CD4-positive, alpha-beta T cell treated with Interleukin-4 for 1 hour (primary cell): ENCODE results near the gene DEPDC1.
"Not testable (repeated sequence)": the region's sequence is repeated elsewhere in the genome, so short reads cannot be mapped to it uniquely, and the experiment has no call there.

Experiments used
- DNase-seq, 2 donors: peaks; one replicate each; pipeline ENCODE4 v3.0.0-alpha.2; 2020 to 2022

Gene DEPDC1

GRCh38 chr1:68496680-68497357, at the start of gene DEPDC1:
DEPDC1 (minus strand) TSS chr1:68497082; CDS start chr1:68496999, 83 bp downstream.
- DNase-seq: peak; percentile 82

- no peak for DNase-seq
These were observed 47.8 kb upstream of the DEPDC1 start for GRCh38 chr1:68544651-68545050.

GRCh38 chr1:68542586-68542985, 45.7 kb upstream of the DEPDC1 start:
- no peak for DNase-seq

- no peak for DNase-seq
These were observed 42.1 kb upstream of the DEPDC1 start for GRCh38 chr1:68538941-68539340.

- no peak for DNase-seq
These were observed 31.4 kb upstream of the DEPDC1 start for GRCh38 chr1:68528243-68528642.

- DNase-seq: no peak
These were observed 28.9 kb upstream of the DEPDC1 start for GRCh38 chr1:68525781-68526180.

GRCh38 chr1:68521286-68521685, 24.4 kb upstream of the DEPDC1 start:
- no peak for DNase-seq

GRCh38 chr1:68516066-68516465, 19.2 kb upstream of the DEPDC1 start:
- no peak for DNase-seq

GRCh38 chr1:68511254-68511653, 14.4 kb upstream of the DEPDC1 start:
- no peak for DNase-seq

- DNase-seq: no peak
These were observed 9.5 kb upstream of the DEPDC1 start for GRCh38 chr1:68506386-68506785.

- DNase-seq: no peak
These were observed 6.2 kb upstream of the DEPDC1 start for GRCh38 chr1:68503085-68503484.

- no peak for DNase-seq
These were observed 446 bp upstream of the DEPDC1 start for GRCh38 chr1:68497358-68497698.

GRCh38 chr1:68495968-68496679, 758 bp downstream of the DEPDC1 start:
- DNase-seq: peak in 1 of 2 donors; percentile 7

GRCh38 chr1:68495532-68495931, 1.4 kb downstream of the DEPDC1 start:
- DNase-seq: peak in 1 of 2 donors; percentile 4

- DNase-seq: no peak
These were observed 3.7 kb downstream of the DEPDC1 start for GRCh38 chr1:68493193-68493592.

GRCh38 chr1:68492255-68492654, 4.6 kb downstream of the DEPDC1 start:
- not testable (repeated sequence) for DNase-seq

- DNase-seq: no peak
These were observed 6.7 kb downstream of the DEPDC1 start for GRCh38 chr1:68490046-68490651.

- DNase-seq: no peak
These were observed 11.4 kb downstream of the DEPDC1 start for GRCh38 chr1:68485431-68486022.

- DNase-seq: no peak
These were observed 12.3 kb downstream of the DEPDC1 start for GRCh38 chr1:68484618-68485017.

GRCh38 chr1:68481041-68481440, 15.8 kb downstream of the DEPDC1 start:
- no peak for DNase-seq

- no peak for DNase-seq
These were observed 17.4 kb downstream of the DEPDC1 start for GRCh38 chr1:68479501-68479900.

- DNase-seq: no peak
These were observed 18.2 kb downstream of the DEPDC1 start for GRCh38 chr1:68478662-68479061.

GRCh38 chr1:68476626-68477025, 20.3 kb downstream of the DEPDC1 start:
- not testable (repeated sequence) for DNase-seq

GRCh38 chr1:68473060-68473459, 23.8 kb downstream of the DEPDC1 start:
- DNase-seq: no peak
